ENCODE results near the gene CDR2L.
"Not testable (repeated sequence)": the region's sequence is repeated elsewhere in the genome, so short reads cannot be mapped to it uniquely, and the experiment has no call there.

CDR2L gene

DNA sequence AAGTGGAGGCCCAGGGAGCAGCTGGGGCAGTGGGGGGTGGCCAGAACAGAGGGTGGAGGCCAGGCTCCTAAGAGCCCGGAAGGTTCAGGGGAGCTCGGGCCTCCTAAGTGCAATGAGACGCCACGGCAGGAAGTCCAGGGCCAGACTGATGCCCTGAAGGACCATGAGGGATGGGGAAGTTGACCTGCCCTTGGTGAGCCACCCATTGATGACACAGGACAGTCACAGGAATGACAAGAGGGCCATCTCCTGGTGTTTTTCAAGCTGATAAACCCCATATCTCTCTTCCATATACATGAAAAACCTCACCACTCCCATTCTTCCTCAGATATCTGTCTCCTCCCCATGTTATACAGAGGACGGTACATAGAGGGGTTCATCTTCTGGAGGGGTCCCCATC is 19.2 kb downstream of the CDR2L start:
- in situ Hi-C loops (cut with HindIII; ENCODE audit: low sequenced_read_pairs), result no loop called here

- in situ Hi-C loops (cut with HindIII; ENCODE audit: low sequenced_read_pairs), result no loop called here
Measured at GRCh38 chr17:75008373-75008772, 20.9 kb downstream of the CDR2L start.

DNA sequence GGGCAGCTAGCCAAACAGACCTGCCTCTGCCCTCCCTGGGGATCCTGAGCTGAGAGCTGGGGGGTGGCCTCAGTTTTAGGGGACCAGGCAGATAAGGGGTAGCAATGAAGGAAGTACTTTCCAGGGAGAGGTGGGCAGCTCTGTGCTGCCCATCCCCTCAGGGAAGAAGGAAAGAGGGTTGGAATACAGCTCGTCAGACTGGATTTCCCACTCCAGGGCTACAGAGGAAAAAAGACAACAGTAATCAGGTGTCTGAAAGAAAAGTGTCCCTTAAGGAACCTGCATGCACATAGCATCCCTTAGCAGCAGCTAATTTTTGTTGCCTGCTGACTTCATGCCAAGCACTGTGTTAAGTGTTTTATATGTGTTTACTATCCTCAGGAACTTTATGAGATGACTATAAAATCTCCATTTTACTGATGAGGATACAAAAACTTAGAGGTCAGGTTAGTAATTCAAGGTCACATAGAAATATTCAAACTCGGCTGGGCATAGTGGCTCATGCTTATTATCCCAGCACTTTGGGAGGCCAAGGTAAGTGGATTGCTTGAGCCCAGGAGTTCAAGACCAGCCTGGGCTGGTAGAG is 21.8 kb downstream of the CDR2L start:
- in situ Hi-C loops (cut with HindIII; ENCODE audit: low sequenced_read_pairs), result no loop called here

DNA sequence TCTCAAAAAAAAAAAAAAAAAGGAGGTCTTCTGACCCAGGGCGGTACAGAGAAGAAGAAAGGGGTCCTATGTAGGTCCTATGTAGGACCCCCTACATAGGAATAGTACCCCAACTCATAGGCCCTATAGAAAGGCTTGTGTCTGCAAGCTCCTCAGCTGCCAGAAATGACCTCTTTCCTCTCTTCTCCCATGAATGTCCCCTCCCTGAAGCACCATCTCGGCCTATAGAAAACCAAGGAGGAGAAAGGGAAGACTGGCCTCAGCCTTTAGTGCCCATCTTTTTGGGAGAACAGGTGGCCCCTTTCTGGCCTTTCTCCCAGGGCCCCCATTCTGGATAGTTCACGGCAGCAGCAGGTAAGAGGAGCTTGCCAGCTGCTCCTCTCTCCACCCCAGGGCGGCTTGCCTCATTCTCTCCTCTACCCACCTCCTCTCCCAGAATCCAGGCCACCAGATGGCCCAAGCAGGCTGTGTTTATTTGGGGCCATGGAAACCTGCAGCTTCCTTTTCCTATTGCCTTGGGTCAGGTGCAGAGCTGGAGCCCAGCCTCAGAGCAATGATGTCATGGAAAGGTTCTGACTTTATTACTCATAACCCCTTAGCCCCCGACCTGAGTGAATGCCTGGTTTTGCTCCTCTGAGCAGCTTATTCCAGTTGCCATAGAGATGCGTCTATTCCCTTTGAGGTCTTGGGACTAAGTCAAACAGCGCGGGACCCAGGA is 23.4 kb downstream of the CDR2L start:
- in situ Hi-C loops (cut with HindIII; ENCODE audit: low sequenced_read_pairs), result no loop called here

DNA sequence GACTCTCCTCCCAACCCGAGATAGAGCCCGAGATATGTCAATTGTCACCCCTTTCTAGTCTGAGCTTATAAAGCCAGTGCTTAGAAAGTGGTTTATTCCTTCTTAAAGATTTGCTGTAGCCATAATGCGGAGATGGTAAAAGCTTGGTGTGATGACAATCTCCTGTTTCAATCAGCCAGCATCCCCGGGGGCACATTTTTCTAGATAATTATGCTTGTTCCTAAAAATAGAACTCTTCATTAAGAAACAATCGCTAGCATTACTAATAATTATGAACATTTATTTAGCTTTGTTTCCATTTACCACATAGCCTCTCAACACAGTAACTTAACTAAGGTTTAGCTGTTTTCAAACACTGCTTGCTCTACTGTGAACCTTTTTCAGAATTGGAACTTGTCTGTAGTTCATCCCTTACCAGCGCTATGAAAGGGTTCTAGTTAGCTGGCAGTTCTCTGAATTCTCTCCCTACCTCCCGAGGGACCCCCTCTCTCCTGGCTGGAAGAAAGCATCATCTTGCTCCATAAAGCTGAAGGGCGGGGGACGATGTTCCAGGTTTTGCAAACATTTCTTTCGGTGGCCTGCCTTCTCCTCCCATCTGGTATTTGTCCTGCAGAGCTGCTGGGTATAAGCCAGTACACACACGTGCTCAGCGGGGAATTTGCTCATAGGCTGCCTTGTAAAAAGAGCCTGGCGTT is 24.1 kb downstream of the CDR2L start:
- in situ Hi-C loops (cut with HindIII; ENCODE audit: low sequenced_read_pairs), result no loop called here

GRCh38 chr17:75012096-75012345 is 24.6 kb downstream of the CDR2L start:
- in situ Hi-C loops (cut with HindIII; ENCODE audit: low sequenced_read_pairs), result no loop called here

DNA sequence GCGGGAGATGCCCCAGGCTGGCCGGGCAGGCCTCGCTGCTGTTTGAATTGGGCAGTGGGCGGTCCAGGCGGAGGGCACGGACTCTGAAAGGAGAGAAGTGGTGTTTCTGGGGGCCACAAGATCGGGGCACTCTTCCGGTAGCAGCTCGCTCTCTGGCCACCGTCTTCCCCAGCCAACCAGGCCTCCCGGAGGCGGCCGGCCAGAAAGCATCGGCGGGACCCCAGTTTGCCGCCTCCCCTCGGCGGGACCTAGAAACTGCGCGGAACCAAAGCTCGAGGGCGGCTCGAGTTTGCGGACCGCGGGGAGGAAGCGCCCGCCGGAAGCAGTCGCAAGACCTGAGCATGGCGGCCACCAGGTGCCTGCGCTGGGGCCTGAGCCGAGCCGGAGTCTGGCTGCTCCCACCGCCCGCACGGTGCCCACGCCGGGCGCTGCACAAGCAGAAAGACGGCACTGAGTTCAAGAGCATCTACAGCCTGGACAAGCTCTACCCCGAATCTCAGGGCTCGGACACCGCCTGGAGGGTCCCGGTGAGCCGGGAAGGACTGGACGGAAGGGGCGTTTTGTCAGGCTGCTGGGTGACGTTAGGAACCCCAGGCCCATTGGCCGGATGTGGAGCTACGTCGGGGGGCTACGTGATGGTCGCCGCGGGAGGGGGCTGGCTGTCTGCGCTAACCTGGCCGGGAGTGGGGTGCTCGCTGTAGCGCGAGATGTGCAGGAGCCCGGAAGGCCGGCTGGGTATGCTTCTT is 25.1 kb downstream of the CDR2L start, which contains the start of gene MRPL58:
MRPL58 (plus strand) TSS at position 325 of the 746 bp plus-strand sequence; CDS start at position 342, 17 bp downstream.
- in situ Hi-C loops (cut with HindIII; ENCODE audit: low sequenced_read_pairs), result no loop called here

- in situ Hi-C loops (cut with HindIII; ENCODE audit: low sequenced_read_pairs), result no loop called here
Measured at GRCh38 chr17:75013092-75013559, 25.7 kb downstream of the CDR2L start.

- in situ Hi-C loops (cut with HindIII; ENCODE audit: low sequenced_read_pairs), result no loop called here
Measured at GRCh38 chr17:75019146-75019545, 31.7 kb downstream of the CDR2L start.

- in situ Hi-C loops (cut with HindIII; ENCODE audit: low sequenced_read_pairs), result no loop called here
Measured at GRCh38 chr17:75019710-75020109, 32.3 kb downstream of the CDR2L start.

- in situ Hi-C loops (cut with HindIII; ENCODE audit: low sequenced_read_pairs), result no loop called here
Measured at GRCh38 chr17:75020331-75021110, 33.1 kb downstream of the CDR2L start.

- in situ Hi-C loops (cut with HindIII; ENCODE audit: low sequenced_read_pairs), result no loop called here
Measured at GRCh38 chr17:75024686-75025397, 37.4 kb downstream of the CDR2L start.

- in situ Hi-C loops (cut with HindIII; ENCODE audit: low sequenced_read_pairs), result not testable (repeated sequence)
Measured at GRCh38 chr17:75025398-75025734, 37.9 kb downstream of the CDR2L start.

DNA sequence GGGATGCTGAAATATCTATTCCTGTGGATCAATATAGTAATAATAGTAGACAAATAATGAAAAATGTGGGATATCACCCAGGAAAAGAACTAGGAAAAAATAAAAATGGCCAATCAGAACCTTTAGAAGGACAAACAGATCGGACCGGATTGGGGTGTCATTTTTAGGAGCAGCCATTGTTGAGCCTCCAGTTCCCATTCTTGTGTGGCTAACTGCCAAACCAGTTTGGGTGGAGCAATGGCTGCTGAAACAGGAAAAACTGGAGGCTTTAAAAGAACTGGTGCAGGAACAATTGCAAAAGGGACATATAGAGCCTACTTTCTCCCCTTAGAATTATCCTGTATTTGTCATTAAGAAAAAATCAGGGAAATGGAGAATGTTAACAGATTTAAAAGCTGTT is 39.2 kb downstream of the CDR2L start:
- in situ Hi-C loops (cut with HindIII; ENCODE audit: low sequenced_read_pairs), result not testable (repeated sequence)

DNA sequence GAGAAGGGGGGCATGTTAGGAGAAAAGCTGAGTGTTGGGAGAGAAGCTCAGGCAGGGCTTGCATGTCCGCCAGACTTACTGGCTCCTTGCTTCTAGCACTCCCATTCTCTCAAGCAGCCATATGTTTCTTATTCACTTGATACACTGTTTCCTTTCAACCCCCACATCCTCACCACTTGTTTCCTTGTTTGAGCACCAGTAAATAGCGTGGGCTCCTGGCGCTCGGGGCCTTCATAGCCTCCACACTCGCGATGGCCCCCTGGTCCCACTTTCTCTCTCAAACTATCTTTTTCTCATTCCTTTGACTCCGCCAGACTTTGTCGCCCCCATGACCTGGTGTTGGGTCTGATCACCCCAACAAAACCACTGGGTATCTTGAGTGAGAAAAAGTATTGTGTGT is 42.7 kb downstream of the CDR2L start:
- in situ Hi-C loops (cut with HindIII; ENCODE audit: low sequenced_read_pairs), result no loop called here

DNA sequence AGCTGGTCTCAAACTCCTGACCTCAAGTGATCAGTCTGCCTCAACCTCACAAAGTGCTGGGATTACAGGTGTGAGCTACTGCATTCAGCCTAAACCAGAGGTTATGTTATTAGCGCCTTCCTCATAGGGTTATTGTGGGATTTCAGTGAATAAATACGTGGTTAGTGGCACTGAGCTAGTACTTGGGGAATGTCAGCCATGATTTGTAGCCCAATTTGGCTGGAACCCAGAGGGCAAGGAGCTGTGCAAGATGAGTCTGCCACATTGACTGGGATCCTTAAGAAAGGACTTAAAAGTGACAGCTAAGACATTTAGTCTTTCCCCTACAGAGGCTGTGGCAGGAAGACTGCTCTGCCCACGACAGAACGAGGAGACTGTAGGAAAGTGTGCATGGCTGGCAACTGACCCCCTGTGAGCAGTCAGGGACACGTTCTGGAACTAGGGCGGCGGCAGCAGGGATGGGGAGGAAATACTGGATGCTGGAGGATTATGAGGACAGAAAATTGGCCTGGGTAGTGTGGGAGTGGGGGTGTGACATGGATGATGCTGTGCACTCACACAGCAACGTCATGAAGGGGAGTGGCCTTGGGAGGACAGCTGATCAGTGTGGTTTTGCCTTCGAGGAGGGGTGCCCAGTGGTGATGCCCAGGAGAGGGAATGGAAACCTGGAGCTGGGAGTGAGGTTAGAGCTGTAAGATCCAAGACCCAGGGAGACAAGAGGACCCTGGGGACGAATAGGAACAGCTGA is 44.7 kb downstream of the CDR2L start:
- in situ Hi-C loops (cut with HindIII; ENCODE audit: low sequenced_read_pairs), result no loop called here

DNA sequence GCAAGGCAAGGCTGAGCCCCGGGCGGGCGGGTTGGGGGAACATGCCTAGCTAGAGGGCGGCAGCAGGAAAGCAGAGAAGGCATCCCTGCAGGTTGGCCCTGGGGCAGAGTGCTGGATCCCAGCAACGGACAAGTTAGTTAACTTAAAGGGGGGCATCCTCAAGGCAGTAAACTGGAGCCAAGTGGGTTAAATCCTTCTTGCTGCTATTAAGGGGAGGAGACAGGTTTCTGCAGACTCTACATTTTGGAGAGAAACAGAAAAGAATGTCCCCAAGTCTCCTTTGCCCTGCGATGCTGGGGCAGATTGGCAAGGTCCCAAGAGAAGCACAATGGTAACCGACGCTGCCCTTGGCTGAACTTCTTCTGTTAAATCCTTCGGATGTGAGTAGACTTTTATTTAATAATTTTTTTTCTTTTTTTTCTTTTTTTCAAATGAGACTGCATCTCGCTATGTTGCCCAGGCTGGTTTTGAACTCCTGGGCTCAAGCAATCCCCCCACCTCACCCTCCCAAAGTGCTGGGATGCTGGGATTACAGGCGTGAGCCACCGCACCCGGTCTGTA is 45.4 kb downstream of the CDR2L start:
- in situ Hi-C loops (cut with HindIII; ENCODE audit: low sequenced_read_pairs), result no loop called here

DNA sequence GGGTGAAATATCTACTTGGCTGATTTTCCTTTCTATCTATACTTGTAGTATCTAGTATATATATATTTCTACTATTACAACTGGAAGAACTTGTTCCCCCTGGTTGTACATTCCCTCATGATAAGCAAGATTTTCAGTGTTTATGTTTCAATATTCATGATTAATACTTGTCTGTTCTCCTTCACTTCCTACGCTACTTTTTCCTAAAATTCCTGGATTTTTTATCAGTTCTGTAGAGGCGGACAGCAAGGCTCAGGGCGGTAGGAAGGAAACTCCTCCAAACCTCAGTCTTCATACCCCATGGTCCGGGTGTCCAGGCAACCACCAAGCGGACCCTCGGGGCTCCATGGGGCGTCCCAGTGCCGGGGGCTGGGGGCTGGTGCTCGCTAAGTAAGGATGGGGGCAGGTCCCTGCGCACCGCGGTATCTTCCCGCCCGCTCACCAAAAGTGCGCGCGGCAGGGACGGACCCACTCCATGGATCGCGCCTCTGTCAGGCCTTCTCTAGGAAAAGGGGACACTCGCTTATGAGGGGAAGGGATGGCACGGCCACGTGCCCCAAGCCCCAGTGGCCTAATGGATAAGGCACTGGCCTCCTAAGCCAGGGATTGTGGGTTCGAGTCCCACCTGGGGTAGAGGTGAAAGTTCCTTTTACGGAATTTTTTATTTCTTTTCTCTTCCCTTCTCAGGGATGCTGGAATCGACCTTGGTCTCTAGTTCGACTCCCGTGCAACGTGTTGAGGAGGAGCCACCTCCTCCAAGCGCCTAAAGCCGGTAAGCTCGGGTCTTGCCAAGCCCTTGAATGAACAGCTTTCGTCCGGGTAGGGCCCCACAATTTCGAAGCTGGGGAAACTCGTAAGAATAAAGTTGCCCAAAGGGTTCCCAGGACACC is 46.2 kb downstream of the CDR2L start:
- in situ Hi-C loops (cut with HindIII; ENCODE audit: low sequenced_read_pairs), result no loop called here
